ENCODE results near the gene RPLP2.
A peak's percentile ranks its signal among the peaks of the same experiment; 100 is the strongest.

Gene RPLP2

GRCh38 chr11:821512-822371, 12.0 kb downstream of the RPLP2 start:
- FAIRE-seq (no peak), DNase-seq (ENCODE audit: insufficient read length) (no peak)
- TF ChIP-seq POLR2AphosphoS5 (IDR thresholded peaks at IDR 0.05; ENCODE audit: low read depth, low read length) = no peak
- no peak for TF ChIP-seq TAF1 (IDR thresholded peaks at IDR 0.05; ENCODE audit: borderline replicate concordance, low read depth, low read length)
- TF ChIP-seq POLR2A (IDR thresholded peaks at IDR 0.05; ENCODE audit: low read depth, low read length) = no peak

- DNase-seq (ENCODE audit: insufficient read length) = no peak
- TF ChIP-seq TAF1 (IDR thresholded peaks at IDR 0.05; ENCODE audit: borderline replicate concordance, low read depth, low read length) = no peak
- FAIRE-seq = no peak
These were observed 13.9 kb downstream of the RPLP2 start for GRCh38 chr11:823441-824291.

GRCh38 chr11:824292-824880, 14.6 kb downstream of the RPLP2 start:
- no peak for TF ChIP-seq TAF1 (IDR thresholded peaks at IDR 0.05; ENCODE audit: borderline replicate concordance, low read depth, low read length)
- no peak for TF ChIP-seq POLR2AphosphoS5 (IDR thresholded peaks at IDR 0.05; ENCODE audit: low read depth, low read length)
- no peak for TF ChIP-seq POLR2A (IDR thresholded peaks at IDR 0.05; ENCODE audit: low read depth, low read length)
- DNase-seq (ENCODE audit: insufficient read length) (no peak), FAIRE-seq (no peak)

- FAIRE-seq = no peak
- no peak for DNase-seq (ENCODE audit: insufficient read length)
- TF ChIP-seq TAF1 (IDR thresholded peaks at IDR 0.05; ENCODE audit: borderline replicate concordance, low read depth, low read length) = no peak
- TF ChIP-seq POLR2A (IDR thresholded peaks at IDR 0.05; ENCODE audit: low read depth, low read length) = no peak
- no peak for TF ChIP-seq POLR2AphosphoS5 (IDR thresholded peaks at IDR 0.05; ENCODE audit: low read depth, low read length)
These were observed 15.2 kb downstream of the RPLP2 start for GRCh38 chr11:824942-825341.

- FAIRE-seq (no peak), DNase-seq (ENCODE audit: insufficient read length) (no peak)
- no peak for TF ChIP-seq TAF1 (IDR thresholded peaks at IDR 0.05; ENCODE audit: borderline replicate concordance, low read depth, low read length)
- no peak for TF ChIP-seq POLR2AphosphoS5 (IDR thresholded peaks at IDR 0.05; ENCODE audit: low read depth, low read length)
- no peak for TF ChIP-seq POLR2A (IDR thresholded peaks at IDR 0.05; ENCODE audit: low read depth, low read length)
These were observed 15.8 kb downstream of the RPLP2 start for GRCh38 chr11:825366-826226.

GRCh38 chr11:826227-826621, 16.5 kb downstream of the RPLP2 start:
- no peak for DNase-seq (ENCODE audit: insufficient read length)
- TF ChIP-seq POLR2A (IDR thresholded peaks at IDR 0.05; ENCODE audit: low read depth, low read length) (no peak), POLR2AphosphoS5 (IDR thresholded peaks at IDR 0.05; ENCODE audit: low read depth, low read length) (no peak), TAF1 (IDR thresholded peaks at IDR 0.05; ENCODE audit: borderline replicate concordance, low read depth, low read length) (no peak)
- FAIRE-seq = peak; percentile 21

- FAIRE-seq (no peak), DNase-seq (ENCODE audit: insufficient read length) (no peak)
- TF ChIP-seq POLR2AphosphoS5 (IDR thresholded peaks at IDR 0.05; ENCODE audit: low read depth, low read length) = no peak
- TF ChIP-seq POLR2A (IDR thresholded peaks at IDR 0.05; ENCODE audit: low read depth, low read length) = no peak
- TF ChIP-seq TAF1 (IDR thresholded peaks at IDR 0.05; ENCODE audit: borderline replicate concordance, low read depth, low read length) = no peak
These were observed 17.0 kb downstream of the RPLP2 start for GRCh38 chr11:826836-827145.

- DNase-seq (ENCODE audit: insufficient read length) = peak; percentile 71
- peak; percentile 95 for FAIRE-seq
- TF ChIP-seq TAF1 (IDR thresholded peaks at IDR 0.05; ENCODE audit: borderline replicate concordance, low read depth, low read length) = no peak
- no peak for TF ChIP-seq POLR2AphosphoS5 (IDR thresholded peaks at IDR 0.05; ENCODE audit: low read depth, low read length)
- TF ChIP-seq POLR2A (IDR thresholded peaks at IDR 0.05; ENCODE audit: low read depth, low read length) = no peak
These were observed 17.6 kb downstream of the RPLP2 start for GRCh38 chr11:827146-827896.

GRCh38 chr11:827897-828192, 18.1 kb downstream of the RPLP2 start, which contains the start of gene CRACR2B:
Gene CRACR2B (plus strand): TSS chr11:827919. CDS start chr11:828608, 689 bp downstream.
- no peak for DNase-seq (ENCODE audit: insufficient read length)
- TF ChIP-seq POLR2AphosphoS5 (IDR thresholded peaks at IDR 0.05; ENCODE audit: low read depth, low read length) (no peak), POLR2A (IDR thresholded peaks at IDR 0.05; ENCODE audit: low read depth, low read length) (no peak), TAF1 (IDR thresholded peaks at IDR 0.05; ENCODE audit: borderline replicate concordance, low read depth, low read length) (no peak)
- no peak for FAIRE-seq

- DNase-seq (ENCODE audit: insufficient read length) = no peak
- no peak for TF ChIP-seq TAF1 (IDR thresholded peaks at IDR 0.05; ENCODE audit: borderline replicate concordance, low read depth, low read length)
- TF ChIP-seq POLR2A (IDR thresholded peaks at IDR 0.05; ENCODE audit: low read depth, low read length) = no peak
- TF ChIP-seq POLR2AphosphoS5 (IDR thresholded peaks at IDR 0.05; ENCODE audit: low read depth, low read length) = no peak
- FAIRE-seq = no peak
These were observed 18.9 kb downstream of the RPLP2 start for GRCh38 chr11:828506-829175.

All from GM12892 (cell line).